Lung (tissue), 12 donors: ENCODE data around the gene SLC35B2. TPM values are rescaled to one million over a fixed set of nuclear protein-coding genes. Genes with fewer than 3 reads are reported as not detected.

Experiments used
- ATAC-seq: fragments of 200-7000 bp; cut with Tn5 transposase; one replicate; pipeline ENCODE4 v1.9.1; 2020; ENCODE audit warnings: moderate number of reproducible peaks; ENCODE audit not compliant: insufficient read depth, low FRiP score
- DNase-seq, 3 donors: peaks; one replicate each; pipeline ENCODE4 v3.0.0-alpha.2; 2013 to 2017
- H3K27ac ChIP-seq, 2 donors: one replicate each; pipeline ENCODE4 v1.5.1; 2013; ENCODE audit warnings: mild to moderate bottlenecking in 2 of 2, moderate library complexity in 2 of 2, control low read depth in 1 of 2, inconsistent platforms in 1 of 2, low read depth in 1 of 2, low read length in 1 of 2
- H3K27me3 ChIP-seq, 3 donors: one replicate each; pipeline ENCODE4 v1.5.1; 2013; ENCODE audit warnings: low read length in 2 of 3; ENCODE audit not compliant: control insufficient read depth in 3 of 3, insufficient read depth in 3 of 3
- H3K36me3 ChIP-seq, 4 donors: one replicate each; pipeline ENCODE4 v1.5.1; 2013; ENCODE audit warnings: low read length in 4 of 4, mild to moderate bottlenecking in 1 of 4, moderate library complexity in 1 of 4; ENCODE audit not compliant: control insufficient read depth in 4 of 4, insufficient read depth in 4 of 4
- H3K4me1 ChIP-seq, 5 donors: one replicate each; pipeline ENCODE4 v1.5.1; 2013; ENCODE audit warnings: low read length in 5 of 5, mild to moderate bottlenecking in 2 of 5, moderate library complexity in 1 of 5; ENCODE audit not compliant: control insufficient read depth in 5 of 5, insufficient read depth in 5 of 5
- H3K4me3 ChIP-seq: one replicate; pipeline ENCODE4 v1.5.1; 2013; ENCODE audit warnings: mild to moderate bottlenecking, control low read depth, moderate library complexity
- H3K9ac ChIP-seq, 2 donors: one replicate each; pipeline ENCODE4 v1.5.1; 2013; ENCODE audit warnings: low read length in 2 of 2, control low read depth in 1 of 2; ENCODE audit not compliant: insufficient read depth in 1 of 2
- H3K9me3 ChIP-seq, 4 donors: one replicate each; pipeline ENCODE4 v1.5.1; 2013; ENCODE audit warnings: low read length in 3 of 4, mild to moderate bottlenecking in 1 of 4, moderate library complexity in 1 of 4; ENCODE audit not compliant: control insufficient read depth in 4 of 4, insufficient read depth in 3 of 4
- CTCF ChIP-seq: IDR thresholded peaks from 2 replicates; pipeline ENCODE4 v1.5.1; 2012; ENCODE audit warnings: mild to moderate bottlenecking; ENCODE audit errors: control extremely low read depth, extremely low read depth
- WGBS, 2 donors: extraction: QIAGEN DNeasy Blood & Tissue Kit; methylation state at CpG; one replicate each; pipeline ENCODE4 v1.1.7; 2013; 5-methylcytosine and 5-hydroxymethylcytosine counted together
- polyA plus RNA-seq, 2 donors: library from polyadenylated mRNA; stranded (reverse); fragments of 200-250 nt; gene quantifications; one replicate each; pipeline ENCODE4 v1.2.1, GENCODE V29; 2013
- total RNA-seq, 2 donors: library from RNA; depleted of rRNA in 1 of 2; stranded (reverse); fragments of >200 nt in 1 of 2; gene quantifications; one replicate each; pipeline ENCODE4 v1.2.1, GENCODE V29; 2014 to 2021
- donor health status: control.
- donor health status: control.
- donor health status: Bipolar disorder and iron deficiency.
- donor health status: healthy.
- donor health status: DM: yes; HTN: yes; CAD: no.

SLC35B2 gene
- total and polyA plus RNA-seq, 4 donors: 15.0 to 44.4 (median 34.9) TPM

DNA sequence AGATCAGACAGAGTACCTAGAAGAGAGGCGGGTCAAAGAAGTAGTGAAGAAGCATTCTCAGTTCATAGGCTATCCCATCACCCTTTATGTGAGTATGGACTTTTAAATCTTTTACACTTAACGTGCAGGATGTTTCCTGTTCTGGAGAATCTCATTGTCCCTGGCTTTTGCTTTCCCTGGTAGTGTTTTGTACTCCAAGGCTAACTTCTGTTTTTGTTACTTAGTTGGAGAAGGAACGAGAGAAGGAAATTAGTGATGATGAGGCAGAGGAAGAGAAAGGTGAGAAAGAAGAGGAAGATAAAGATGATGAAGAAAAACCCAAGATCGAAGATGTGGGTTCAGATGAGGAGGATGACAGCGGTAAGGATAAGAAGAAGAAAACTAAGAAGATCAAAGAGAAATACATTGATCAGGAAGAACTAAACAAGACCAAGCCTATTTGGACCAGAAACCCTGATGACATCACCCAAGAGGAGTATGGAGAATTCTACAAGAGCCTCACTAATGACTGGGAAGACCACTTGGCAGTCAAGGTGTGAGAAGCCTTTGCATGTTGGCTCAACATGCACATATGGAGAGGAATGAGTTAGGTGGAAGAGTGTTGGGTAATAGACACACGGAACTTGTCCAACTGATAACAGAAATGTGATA, 7.1 kb downstream of the SLC35B2 start:
- no peak for DNase-seq
- no peak for TF ChIP-seq CTCF
- Histone ChIP-seq H3K4me3 (no peak overlapping the region), H3K27ac (no peak overlapping the region), H3K27me3 (no peaks in the 10 kb centered on the region), H3K4me1 (peaks cover 7 to 22% (median 11%) of the 10 kb centered on the region in 5 donors), H3K36me3 (peaks cover 42 to 61% (median 55%) of the 10 kb centered on the region in 4 donors), H3K9me3 (no peaks in the 10 kb centered on the region), H3K9ac (no peak overlapping the region)
- ATAC-seq: no peak
- 64 to 67% methylated on average over 6 of the region's 6 CpGs for WGBS, 2 donors

DNA sequence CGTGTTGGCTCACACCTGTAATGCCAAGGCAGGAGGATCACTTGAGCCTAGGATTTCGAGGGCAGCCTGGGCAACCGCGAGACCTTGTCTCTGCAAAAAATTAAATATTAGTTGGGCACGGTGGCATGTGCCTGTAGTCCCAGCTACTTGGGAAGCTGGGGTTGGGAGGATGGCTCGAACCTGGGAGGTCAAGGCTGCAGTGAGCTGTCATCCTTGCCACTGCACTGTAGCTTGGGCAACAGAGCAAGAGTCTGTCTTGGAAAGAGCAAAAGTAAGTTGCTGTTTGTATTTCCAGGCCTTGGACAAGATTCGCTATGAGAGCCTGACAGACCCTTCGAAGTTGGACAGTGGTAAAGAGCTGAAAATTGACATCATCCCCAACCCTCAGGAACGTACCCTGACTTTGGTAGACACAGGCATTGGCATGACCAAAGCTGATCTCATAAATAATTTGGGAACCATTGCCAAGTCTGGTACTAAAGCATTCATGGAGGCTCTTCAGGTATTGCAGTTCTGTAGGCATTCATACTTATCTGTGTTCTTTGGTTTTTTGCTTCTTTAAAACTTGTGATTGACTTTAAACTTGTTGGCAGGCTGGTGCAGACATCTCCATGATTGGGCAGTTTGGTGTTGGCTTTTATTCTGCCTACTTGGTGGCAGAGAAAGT, 8.1 kb downstream of the SLC35B2 start:
- Histone ChIP-seq H3K4me3 (no peak overlapping the region), H3K9ac (no peak overlapping the region), H3K9me3 (no peaks in the 10 kb centered on the region), H3K27me3 (no peaks in the 10 kb centered on the region), H3K4me1 (peaks cover 7 to 22% (median 11%) of the 10 kb centered on the region in 5 donors), H3K36me3 (peaks cover 32 to 54% (median 49%) of the 10 kb centered on the region in 4 donors), H3K27ac (no peak overlapping the region)
- no peak for ATAC-seq
- 77 to 89% methylated on average over 9 of the region's 9 CpGs for whole genome bisulfite sequencing, 2 donors
- DNase-seq: no peak
- TF ChIP-seq CTCF: no peak

DNA sequence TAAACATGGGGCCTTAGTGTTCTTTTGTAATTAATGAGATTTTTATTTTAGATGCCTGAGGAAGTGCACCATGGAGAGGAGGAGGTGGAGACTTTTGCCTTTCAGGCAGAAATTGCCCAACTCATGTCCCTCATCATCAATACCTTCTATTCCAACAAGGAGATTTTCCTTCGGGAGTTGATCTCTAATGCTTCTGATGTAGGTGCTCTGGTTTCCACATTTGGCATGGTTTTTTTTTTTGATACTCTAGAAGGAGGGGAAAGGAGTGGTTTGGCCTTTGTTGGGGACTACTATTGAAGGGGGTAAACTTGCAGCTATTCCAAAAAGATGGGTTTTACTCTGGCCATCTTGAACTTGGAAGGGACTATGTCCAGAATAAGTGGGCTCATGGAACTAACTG, 8.7 kb downstream of the SLC35B2 start:
- no peaks in the 10 kb centered on the region for H3K9me3 ChIP-seq
- WGBS, 2 donors: 33 to 50% methylated on average over 1 of the region's 1 CpG
- DNase-seq (no peak), ATAC-seq (no peak)
- H3K36me3 ChIP-seq: peaks cover 29 to 47% (median 43%) of the 10 kb centered on the region in 4 donors
- H3K27me3 ChIP-seq: no peaks in the 10 kb centered on the region
- peaks cover 7 to 22% (median 11%) of the 10 kb centered on the region in 5 donors for H3K4me1 ChIP-seq
- no peak for TF ChIP-seq CTCF
- peak overlapping the region in 1 of 2 donors; percentile 94 for H3K27ac ChIP-seq
- peak overlapping the region; percentile 90 to 99 for H3K9ac ChIP-seq
- no peak overlapping the region for H3K4me3 ChIP-seq
